Keratinocyte (primary cell): ENCODE data around the gene FAM135A. TPM values are rescaled to one million over a fixed set of nuclear protein-coding genes. Genes with fewer than 3 reads are reported as not detected.

ENCODE experiments used
- DNase-seq: peaks from one replicate; pipeline ENCODE4 v3.0.0-alpha.2; 2011; ENCODE audit warnings: low read depth, missing footprints, low spot score
- FAIRE-seq: peaks from 2 replicates; lab custom pipeline; 2011; peaks lifted over from hg19 to GRCh38; lab: Jason Lieb, UNC
- H2AFZ ChIP-seq: 2 replicates; pipeline ENCODE4 v1.6.0; 2012; ENCODE audit warnings: low read length, control low read depth, inconsistent platforms; ENCODE audit not compliant: control insufficient read depth
- H3K27ac ChIP-seq: 2 replicates; pipeline ENCODE4 v1.5.1; 2011; ENCODE audit warnings: low read length; ENCODE audit not compliant: control insufficient read depth, insufficient read depth
- H3K27me3 ChIP-seq: 3 replicates; pipeline ENCODE4 v1.6.0; 2011; ENCODE audit warnings: low read length; ENCODE audit not compliant: control insufficient read depth, insufficient read depth; ENCODE audit errors: extremely low read depth
- H3K36me3 ChIP-seq, 2 experiments: 2 replicates in 1 of 2; 3 replicates in 1 of 2; pipeline ENCODE4 v1.5.1; 2011; ENCODE audit warnings: low read length in 2 of 2, mild to moderate bottlenecking in 1 of 2; ENCODE audit not compliant: control insufficient read depth in 2 of 2, insufficient read depth in 2 of 2; ENCODE audit errors: extremely low read depth in 1 of 2
- H3K4me1 ChIP-seq: 3 replicates; pipeline ENCODE4 v1.5.1; 2011; ENCODE audit warnings: low read length; ENCODE audit not compliant: control insufficient read depth, insufficient read depth; ENCODE audit errors: extremely low read depth
- H3K4me2 ChIP-seq: 3 replicates; pipeline ENCODE4 v1.6.0; 2011; ENCODE audit warnings: low read depth, low read length; ENCODE audit not compliant: control insufficient read depth, insufficient read depth; ENCODE audit errors: extremely low read depth
- H3K4me3 ChIP-seq, 3 experiments: fragments of 200-600 bp in 1 of 3; sonication (generic) in 1 of 3; 2 replicates in 2 of 3; 3 replicates in 1 of 3; pipeline ENCODE4 v1.5.1; 2011 to 2016; ENCODE audit warnings: low read length in 3 of 3, mild to moderate bottlenecking in 3 of 3, control low read depth in 2 of 3, inconsistent platforms in 1 of 3, low read depth in 1 of 3, mixed read lengths in 1 of 3, mixed run types in 1 of 3, moderate library complexity in 1 of 3; ENCODE audit not compliant: control insufficient read depth in 2 of 3, insufficient read depth in 2 of 3; ENCODE audit errors: extremely low read depth in 1 of 3
- H3K79me2 ChIP-seq: 2 replicates; pipeline ENCODE4 v1.6.0; 2012; ENCODE audit warnings: low read length; ENCODE audit not compliant: control insufficient read depth, insufficient read depth
- H3K9ac ChIP-seq: 3 replicates; pipeline ENCODE4 v1.6.0; 2011; ENCODE audit warnings: low read length; ENCODE audit not compliant: control insufficient read depth, insufficient read depth; ENCODE audit errors: extremely low read depth
- H3K9me1 ChIP-seq: 3 replicates; pipeline ENCODE4 v1.6.0; 2011; ENCODE audit warnings: low read length; ENCODE audit not compliant: control insufficient read depth, insufficient read depth; ENCODE audit errors: extremely low read depth
- H3K9me3 ChIP-seq: 2 replicates; pipeline ENCODE4 v1.5.1; 2012; ENCODE audit warnings: low read depth, low read length; ENCODE audit not compliant: control insufficient read depth
- H4K20me1 ChIP-seq: 3 replicates; pipeline ENCODE4 v1.6.0; 2011; ENCODE audit warnings: low read length; ENCODE audit not compliant: control insufficient read depth, insufficient read depth; ENCODE audit errors: extremely low read depth
- EZH2 ChIP-seq: IDR thresholded peaks from one replicate; pipeline ENCODE4 v1.6.1; 2012; ENCODE audit warnings: inconsistent platforms, mild to moderate bottlenecking, low read length, moderate library complexity
- dilution Hi-C: fragments of 300-500 bp; cut with MboI; formaldehyde crosslinking; loops from one replicate; pipeline ENCODE4 v1.7.0; 2020; ENCODE audit warnings: low sequenced_read_pairs; ENCODE audit not compliant: extremely low pct_ligation_motif_present
- polyA plus RNA-seq, 5 experiments: library from polyadenylated mRNA; depleted of rRNA in 3 of 5; stranded (reverse) in 3 of 5; stranded (forward) in 1 of 5; unstranded in 1 of 5; fragments of >200 nt; gene quantifications; 1 replicate in 1 of 5; 2 replicates in 3 of 5; 3 replicates in 1 of 5; pipeline versions ENCODE4 v1.2.1 to v1.2.3, GENCODE V29; 2011 to 2012; ENCODE audit warnings: missing spikeins in 2 of 5, low read depth in 1 of 5, low replicate concordance in 1 of 5
- TF ChIP-seq, protein P1 (sequence below), 3 experiments: IDR thresholded peaks in 1 of 3; conservative IDR thresholded peaks in 1 of 3; optimal IDR thresholded peaks in 1 of 3; 2 replicates in 2 of 3; 3 replicates in 1 of 3; pipeline versions ENCODE3 to v1.5.1; 2011; ENCODE audit warnings: low read length in 3 of 3, mild to moderate bottlenecking in 3 of 3, moderate library complexity in 2 of 3, control low read depth in 1 of 3, inconsistent platforms in 1 of 3; ENCODE audit not compliant: insufficient read depth in 2 of 3; ENCODE audit errors: extremely low read depth in 1 of 3

The FAM135A gene
- polyA plus RNA-seq, 1 donor (not counting 4 experiments of a cell fraction or from before 2014, with no cell fraction given) = 21.3 TPM

DNA sequence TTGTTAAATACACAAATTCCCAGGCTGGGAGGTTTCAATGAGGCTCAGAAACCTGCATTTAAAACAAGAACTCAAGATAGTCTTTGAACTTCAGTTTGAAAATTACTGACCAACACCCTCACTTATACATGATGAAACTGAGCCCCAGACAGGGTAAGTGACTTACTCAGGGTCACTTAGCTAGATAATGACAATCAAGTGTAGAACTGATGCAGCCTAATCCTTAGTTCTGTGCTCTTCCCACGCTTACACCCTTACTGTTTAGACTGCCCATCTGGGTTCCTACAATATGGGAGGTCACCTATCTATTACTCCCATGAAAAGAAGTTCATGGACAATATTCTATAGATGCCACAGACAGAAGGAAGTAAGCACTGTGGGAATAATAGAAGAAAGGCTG, 24.5 kb upstream of the FAM135A start:
- TF ChIP-seq, protein P1, sequence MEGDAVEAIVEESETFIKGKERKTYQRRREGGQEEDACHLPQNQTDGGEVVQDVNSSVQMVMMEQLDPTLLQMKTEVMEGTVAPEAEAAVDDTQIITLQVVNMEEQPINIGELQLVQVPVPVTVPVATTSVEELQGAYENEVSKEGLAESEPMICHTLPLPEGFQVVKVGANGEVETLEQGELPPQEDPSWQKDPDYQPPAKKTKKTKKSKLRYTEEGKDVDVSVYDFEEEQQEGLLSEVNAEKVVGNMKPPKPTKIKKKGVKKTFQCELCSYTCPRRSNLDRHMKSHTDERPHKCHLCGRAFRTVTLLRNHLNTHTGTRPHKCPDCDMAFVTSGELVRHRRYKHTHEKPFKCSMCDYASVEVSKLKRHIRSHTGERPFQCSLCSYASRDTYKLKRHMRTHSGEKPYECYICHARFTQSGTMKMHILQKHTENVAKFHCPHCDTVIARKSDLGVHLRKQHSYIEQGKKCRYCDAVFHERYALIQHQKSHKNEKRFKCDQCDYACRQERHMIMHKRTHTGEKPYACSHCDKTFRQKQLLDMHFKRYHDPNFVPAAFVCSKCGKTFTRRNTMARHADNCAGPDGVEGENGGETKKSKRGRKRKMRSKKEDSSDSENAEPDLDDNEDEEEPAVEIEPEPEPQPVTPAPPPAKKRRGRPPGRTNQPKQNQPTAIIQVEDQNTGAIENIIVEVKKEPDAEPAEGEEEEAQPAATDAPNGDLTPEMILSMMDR (optimal IDR thresholded peaks at IDR 0.05 in 1 of 3, IDR thresholded peaks at IDR 0.05 in 1 of 3, conservative IDR thresholded peaks at IDR 0.05 in 1 of 3; ENCODE audit: extremely low read depth in 1 of 3, insufficient read depth in 2 of 3, low read length in 3 of 3) = no peak
- TF ChIP-seq EZH2 = no peak
- Histone ChIP-seq H3K4me2 (no peak overlapping the region), H3K9ac (no peak overlapping the region), H3K9me3 (no peaks in the 10 kb centered on the region), H3K27ac (no peak overlapping the region), H3K79me2 (no peaks in the 10 kb centered on the region), H4K20me1 (no peaks in the 10 kb centered on the region), H2AFZ (no peak overlapping the region), H3K9me1 (no peaks in the 10 kb centered on the region), H3K36me3 (no peaks in the 10 kb centered on the region), H3K4me3 (no peak overlapping the region), H3K4me1 (no peaks in the 10 kb centered on the region), H3K27me3 (no peaks in the 10 kb centered on the region)
- dilution Hi-C loops = no loop called here
- FAIRE-seq (no peak), DNase-seq (no peak)

DNA sequence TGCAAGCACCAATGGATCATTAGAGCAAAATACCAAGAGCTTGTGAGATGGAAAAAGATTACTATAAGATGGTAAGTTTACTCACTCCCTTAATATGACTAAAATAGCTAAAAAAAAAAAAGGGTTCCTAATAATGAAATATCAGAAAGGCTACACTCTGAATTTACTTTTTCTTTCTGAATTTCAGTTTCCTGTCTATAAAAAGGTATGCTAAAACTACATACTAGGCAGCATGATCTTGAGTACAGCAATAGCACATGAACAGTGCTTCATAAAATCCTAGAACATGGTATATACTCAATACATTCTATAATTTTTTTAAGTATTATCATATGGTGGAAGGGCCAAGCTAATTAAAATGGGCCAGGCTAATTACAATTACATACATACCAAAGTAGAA, 24.0 kb upstream of the FAM135A start:
- no peaks in the 10 kb centered on the region for H3K36me3 ChIP-seq
- TF ChIP-seq EZH2 = no peak
- TF ChIP-seq, protein P1 (optimal IDR thresholded peaks at IDR 0.05 in 1 of 3, IDR thresholded peaks at IDR 0.05 in 1 of 3, conservative IDR thresholded peaks at IDR 0.05 in 1 of 3; ENCODE audit: extremely low read depth in 1 of 3, insufficient read depth in 2 of 3, low read length in 3 of 3) = no peak
- H3K4me1 ChIP-seq = no peaks in the 10 kb centered on the region
- no peaks in the 10 kb centered on the region for H3K27me3 ChIP-seq
- H3K9ac ChIP-seq = no peak overlapping the region
- H2AFZ ChIP-seq = no peak overlapping the region
- dilution Hi-C loops = no loop called here
- FAIRE-seq (no peak), DNase-seq (no peak)
- H3K9me1 ChIP-seq = no peaks in the 10 kb centered on the region
- no peak overlapping the region for H3K4me2 ChIP-seq
- no peak overlapping the region for H3K4me3 ChIP-seq
- H4K20me1 ChIP-seq = no peaks in the 10 kb centered on the region
- no peaks in the 10 kb centered on the region for H3K9me3 ChIP-seq
- no peak overlapping the region for H3K27ac ChIP-seq
- H3K79me2 ChIP-seq = no peaks in the 10 kb centered on the region
